Astrocyte (in vitro differentiated cells and primary cell): Measurements from ENCODE around the gene PADI3. TPM values are rescaled to one million over a fixed set of nuclear protein-coding genes. Genes with fewer than 3 reads are reported as not detected.
"Not testable (repeated sequence)": the region's sequence is repeated elsewhere in the genome, so short reads cannot be mapped to it uniquely, and the experiment has no call there.

Source experiments
- DNase-seq: peaks from one replicate; pipeline ENCODE4 v3.0.0-alpha.2; 2010; ENCODE audit warnings: low read depth
- FAIRE-seq: peaks from 2 replicates; lab custom pipeline; 2011; peaks lifted over from hg19 to GRCh38; lab: Jason Lieb, UNC
- H2AFZ ChIP-seq: 2 replicates; pipeline ENCODE4 v1.6.0; 2012; ENCODE audit warnings: low read depth, low read length, inconsistent platforms
- H3K27ac ChIP-seq: 2 replicates; pipeline ENCODE4 v1.5.1; 2011; ENCODE audit warnings: low read depth, low read length, inconsistent platforms
- H3K27me3 ChIP-seq: 2 replicates; pipeline ENCODE4 v1.6.0; 2011; ENCODE audit warnings: low read length, inconsistent platforms; ENCODE audit not compliant: insufficient read depth
- H3K36me3 ChIP-seq: 2 replicates; pipeline ENCODE4 v1.5.1; 2011; ENCODE audit warnings: low read length, inconsistent platforms; ENCODE audit not compliant: insufficient read depth
- H3K4me1 ChIP-seq: 2 replicates; pipeline ENCODE4 v1.5.1; 2011; ENCODE audit warnings: low read length, inconsistent platforms; ENCODE audit not compliant: insufficient read depth
- H3K4me2 ChIP-seq: 2 replicates; pipeline ENCODE4 v1.6.0; 2012; ENCODE audit warnings: low read length, inconsistent platforms
- H3K4me3 ChIP-seq: 2 replicates; pipeline ENCODE4 v1.5.1; 2011; ENCODE audit warnings: low read depth, mild to moderate bottlenecking, low read length, inconsistent platforms; ENCODE audit not compliant: insufficient read depth
- H3K79me2 ChIP-seq: 2 replicates; pipeline ENCODE4 v1.6.0; 2012; ENCODE audit warnings: mild to moderate bottlenecking, low read length, inconsistent platforms; ENCODE audit not compliant: insufficient read depth
- H3K9ac ChIP-seq: 2 replicates; pipeline ENCODE4 v1.6.0; 2012; ENCODE audit warnings: mild to moderate bottlenecking, low read length, inconsistent platforms
- H3K9me3 ChIP-seq: 2 replicates; pipeline ENCODE4 v1.5.1; 2012; ENCODE audit warnings: low read depth, mild to moderate bottlenecking, low read length, inconsistent platforms; ENCODE audit not compliant: insufficient read depth
- H4K20me1 ChIP-seq: 2 replicates; pipeline ENCODE4 v1.6.0; 2012; ENCODE audit warnings: low read length, inconsistent platforms; ENCODE audit not compliant: insufficient read depth
- H3K27ac Mint-ChIP-seq: one replicate; pipeline ENCODE4 v1.8.0; 2021; ENCODE audit warnings: mild to moderate bottlenecking, mixed read lengths; ENCODE audit not compliant: unreplicated experiment
- H3K27me3 Mint-ChIP-seq: one replicate; pipeline ENCODE4 v1.8.0; 2021; ENCODE audit warnings: low read depth, mixed read lengths; ENCODE audit not compliant: unreplicated experiment
- H3K36me3 Mint-ChIP-seq: one replicate; pipeline ENCODE4 v1.8.0; 2021; ENCODE audit warnings: low read depth, mixed read lengths; ENCODE audit not compliant: unreplicated experiment
- H3K4me1 Mint-ChIP-seq: one replicate; pipeline ENCODE4 v1.8.0; 2021; ENCODE audit warnings: low read depth, mixed read lengths; ENCODE audit not compliant: unreplicated experiment
- H3K4me3 Mint-ChIP-seq: one replicate; pipeline ENCODE4 v1.8.0; 2021; ENCODE audit warnings: mild to moderate bottlenecking, moderate library complexity, mixed read lengths; ENCODE audit not compliant: unreplicated experiment
- H3K9me3 Mint-ChIP-seq: one replicate; pipeline ENCODE4 v1.8.0; 2021; ENCODE audit warnings: mild to moderate bottlenecking, mixed read lengths; ENCODE audit not compliant: unreplicated experiment
- CTCF ChIP-seq: IDR thresholded peaks from 2 replicates; pipeline ENCODE4 v1.5.1; 2011; ENCODE audit warnings: low read depth, mild to moderate bottlenecking, inconsistent platforms, low read length, moderate library complexity; ENCODE audit not compliant: insufficient read depth
- EZH2 ChIP-seq: IDR thresholded peaks from 2 replicates; pipeline ENCODE4 v1.6.1; 2012; ENCODE audit warnings: mild to moderate bottlenecking, low read length, inconsistent platforms; ENCODE audit not compliant: insufficient read depth
- total RNA-seq: library from RNA; stranded (reverse); gene quantifications from 2 replicates; pipeline ENCODE4 v1.2.1, GENCODE V29; 2021

PADI3 gene
- total RNA-seq, 1 donor from 2014 or later = 0.09 TPM

GRCh38 chr1:17237561-17237903 is 11.4 kb upstream of the PADI3 start:
- no peaks in the 10 kb centered on the region for H4K20me1 ChIP-seq
- no peaks in the 10 kb centered on the region for H3K36me3 ChIP-seq
- no peak overlapping the region for H3K4me2 ChIP-seq
- peaks cover 25% of the 10 kb centered on the region for H3K4me1 ChIP-seq
- FAIRE-seq (no peak), DNase-seq (no peak)
- H3K27me3 ChIP-seq = no peaks in the 10 kb centered on the region
- Mint-ChIP-seq H3K9me3 (no peaks in the 10 kb centered on the region), H3K36me3 (no peaks in the 10 kb centered on the region), H3K27me3 (peaks cover 13% of the 10 kb centered on the region), H3K27ac (no peak overlapping the region), H3K4me1 (peaks cover 3% of the 10 kb centered on the region), H3K4me3 (no peak overlapping the region)
- H3K27ac ChIP-seq = no peak overlapping the region
- no peaks in the 10 kb centered on the region for H3K9me3 ChIP-seq
- no peak overlapping the region for H3K9ac ChIP-seq
- H3K79me2 ChIP-seq = no peaks in the 10 kb centered on the region
- no peak overlapping the region for H3K4me3 ChIP-seq
- no peak for TF ChIP-seq EZH2
- TF ChIP-seq CTCF = no peak
- no peak overlapping the region for H2AFZ ChIP-seq

- peak; percentile 82 for FAIRE-seq
- no peak overlapping the region for H2AFZ ChIP-seq
- no peaks in the 10 kb centered on the region for H3K36me3 ChIP-seq
- H3K27ac ChIP-seq = no peak overlapping the region
- peak; percentile 96 for DNase-seq
- H3K4me2 ChIP-seq = no peak overlapping the region
- no peaks in the 10 kb centered on the region for H3K27me3 ChIP-seq
- TF ChIP-seq EZH2 (no peak), CTCF (no peak)
- H3K4me3 Mint-ChIP-seq = no peak overlapping the region
- H3K9ac ChIP-seq = no peak overlapping the region
- no peaks in the 10 kb centered on the region for H4K20me1 ChIP-seq
- H3K4me1 Mint-ChIP-seq = peaks cover 3% of the 10 kb centered on the region
- H3K4me1 ChIP-seq = peaks cover 6% of the 10 kb centered on the region
- H3K36me3 Mint-ChIP-seq = no peaks in the 10 kb centered on the region
- H3K9me3 Mint-ChIP-seq = no peaks in the 10 kb centered on the region
- no peaks in the 10 kb centered on the region for H3K79me2 ChIP-seq
- peaks cover 20% of the 10 kb centered on the region for H3K27me3 Mint-ChIP-seq
- H3K9me3 ChIP-seq = no peaks in the 10 kb centered on the region
- no peak overlapping the region for H3K27ac Mint-ChIP-seq
- no peak overlapping the region for H3K4me3 ChIP-seq
Measured at GRCh38 chr1:17239420-17239819, 9.5 kb upstream of the PADI3 start.

GRCh38 chr1:17241011-17241779 is 7.7 kb upstream of the PADI3 start:
- H3K36me3 ChIP-seq, H3K36me3 Mint-ChIP-seq, H4K20me1 ChIP-seq, H2AFZ ChIP-seq, H3K27me3 ChIP-seq, H3K4me3 Mint-ChIP-seq, H3K9me3 Mint-ChIP-seq, DNase-seq, H3K4me2 ChIP-seq, H3K9me3 ChIP-seq, H3K27ac ChIP-seq, H3K79me2 ChIP-seq, H3K27ac Mint-ChIP-seq, FAIRE-seq, H3K4me1 Mint-ChIP-seq, H3K4me3 ChIP-seq, H3K4me1 ChIP-seq, H3K9ac ChIP-seq: not testable (repeated sequence)
- H3K27me3 Mint-ChIP-seq = peaks cover 22% of the 10 kb centered on the region
- TF ChIP-seq EZH2 = peak; percentile 47
